GM13977 (cell line): ENCODE data around the gene MAFF.
"Not testable (repeated sequence)": the region's sequence is repeated elsewhere in the genome, so short reads cannot be mapped to it uniquely, and the experiment has no call there.

Experiments
- DNase-seq: peaks from one replicate; pipeline ENCODE4 v3.0.0; 2012; ENCODE audit warnings: low spot score
- in situ Hi-C: fragments of 300-500 bp; cut with MboI; formaldehyde crosslinking; loops from one replicate; pipeline ENCODE4 v1.12.0; 2022; ENCODE audit warnings: low sequenced_read_pairs, low pct_unique_long_range_greater_than_20kb, mixed read lengths, inconsistent platforms; ENCODE audit not compliant: unreplicated experiment
- TF ChIP-seq, protein P1 (sequence below): IDR thresholded peaks from 2 replicates; pipeline ENCODE4 v1.5.1; 2012; ENCODE audit warnings: mild to moderate bottlenecking, control low read depth; ENCODE audit not compliant: insufficient read depth; ENCODE audit errors: extremely low read depth, missing control alignments

MAFF gene

GRCh38 chr22:38177926-38178604, 23.7 kb upstream of the MAFF start:
- TF ChIP-seq, protein P1, sequence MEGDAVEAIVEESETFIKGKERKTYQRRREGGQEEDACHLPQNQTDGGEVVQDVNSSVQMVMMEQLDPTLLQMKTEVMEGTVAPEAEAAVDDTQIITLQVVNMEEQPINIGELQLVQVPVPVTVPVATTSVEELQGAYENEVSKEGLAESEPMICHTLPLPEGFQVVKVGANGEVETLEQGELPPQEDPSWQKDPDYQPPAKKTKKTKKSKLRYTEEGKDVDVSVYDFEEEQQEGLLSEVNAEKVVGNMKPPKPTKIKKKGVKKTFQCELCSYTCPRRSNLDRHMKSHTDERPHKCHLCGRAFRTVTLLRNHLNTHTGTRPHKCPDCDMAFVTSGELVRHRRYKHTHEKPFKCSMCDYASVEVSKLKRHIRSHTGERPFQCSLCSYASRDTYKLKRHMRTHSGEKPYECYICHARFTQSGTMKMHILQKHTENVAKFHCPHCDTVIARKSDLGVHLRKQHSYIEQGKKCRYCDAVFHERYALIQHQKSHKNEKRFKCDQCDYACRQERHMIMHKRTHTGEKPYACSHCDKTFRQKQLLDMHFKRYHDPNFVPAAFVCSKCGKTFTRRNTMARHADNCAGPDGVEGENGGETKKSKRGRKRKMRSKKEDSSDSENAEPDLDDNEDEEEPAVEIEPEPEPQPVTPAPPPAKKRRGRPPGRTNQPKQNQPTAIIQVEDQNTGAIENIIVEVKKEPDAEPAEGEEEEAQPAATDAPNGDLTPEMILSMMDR: no peak
- in situ Hi-C loops: no loop called here
- no peak for DNase-seq

- DNase-seq, in situ Hi-C loops: not testable (repeated sequence)
These were observed 23.2 kb upstream of the MAFF start for GRCh38 chr22:38178605-38178937.

GRCh38 chr22:38180841-38181452, 20.8 kb upstream of the MAFF start:
- in situ Hi-C loops: no loop called here
- DNase-seq: no peak
- TF ChIP-seq, protein P1: no peak

DNA sequence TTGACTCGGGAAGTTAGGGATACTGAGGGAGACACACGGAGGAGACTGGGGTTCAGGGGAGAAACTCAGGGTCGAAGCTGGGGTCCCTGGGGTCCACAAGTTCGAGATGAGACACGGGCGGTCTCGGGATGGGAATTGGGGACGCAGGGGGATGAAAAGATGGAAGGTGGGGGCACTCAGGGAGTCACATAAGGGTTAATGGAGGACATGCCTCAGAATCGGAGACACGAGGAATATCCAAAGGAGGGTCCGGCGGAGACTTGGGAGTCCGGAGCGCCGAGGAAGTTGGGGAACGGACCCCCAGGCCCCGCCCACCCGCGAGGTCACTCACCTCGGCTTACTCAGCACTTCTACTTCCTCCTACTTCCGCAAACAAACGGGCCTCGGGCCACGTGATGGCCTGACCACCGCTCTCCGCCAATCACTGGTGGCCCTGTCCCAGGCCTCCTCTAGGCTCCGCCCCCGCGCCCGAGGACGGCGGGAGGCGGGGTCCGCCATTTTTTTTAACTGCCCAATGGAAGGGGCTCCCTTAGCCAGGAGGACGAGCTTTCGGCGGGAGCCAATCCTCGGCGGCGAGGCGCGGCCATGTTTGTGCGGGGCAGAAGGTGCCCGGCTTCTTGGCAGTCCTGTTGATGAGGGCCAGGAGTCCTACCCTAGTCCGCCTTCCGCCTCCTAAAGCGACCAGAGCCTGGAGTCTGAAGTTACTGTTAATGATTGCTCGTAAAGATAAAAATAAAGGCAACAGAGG, 20.2 kb upstream of the MAFF start, which contains the start of gene PLA2G6:
Gene PLA2G6 (minus strand): TSS at position 378 of the 748 bp plus-strand sequence. CDS start 12,404 bp downstream, outside the sequence.
- peak; percentile 96 for DNase-seq
- TF ChIP-seq, protein P1: no peak
- in situ Hi-C loops: no loop called here

GRCh38 chr22:38184788-38185187, 17.0 kb upstream of the MAFF start:
- TF ChIP-seq, protein P1: no peak
- in situ Hi-C loops: no loop called here
- no peak for DNase-seq

- TF ChIP-seq, protein P1: no peak
- no peak for DNase-seq
These were observed 15.4 kb upstream of the MAFF start for GRCh38 chr22:38186429-38186828.

More at GRCh38 chr22:38186429-38186828, 15.4 kb upstream of the MAFF start:
- in situ Hi-C loops: no loop called here
